DMS153 treated with DMSO at 0.1 percent for 48 hours (cell line): ENCODE results near the gene GRM1.

Experiments used
- DNase-seq: peaks from one replicate; lab custom pipeline; 2025; ENCODE audit not compliant: unreplicated experiment; lab: John Stamatoyannopoulos, UW

GRM1 gene

DNA sequence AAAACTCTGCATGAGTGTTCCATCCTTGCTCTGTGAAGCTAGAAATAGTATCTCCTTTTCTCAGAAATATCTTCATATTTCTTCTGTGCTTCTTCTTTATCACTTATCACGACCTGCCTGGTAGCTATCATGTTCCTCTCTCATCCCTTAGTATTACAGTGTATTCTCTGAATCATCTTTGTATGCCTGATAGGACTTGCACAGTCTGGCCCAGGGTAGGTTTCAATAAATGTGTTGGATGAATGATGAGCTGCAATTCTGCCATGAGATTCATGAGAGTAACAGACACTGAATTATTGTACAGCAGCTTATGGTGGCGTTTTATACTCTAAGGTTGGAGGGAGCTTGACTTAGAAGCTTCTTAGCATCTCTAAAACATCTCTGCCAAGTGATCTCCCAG is 66.6 kb downstream of the GRM1 start:
- DNase-seq = no peak

DNA sequence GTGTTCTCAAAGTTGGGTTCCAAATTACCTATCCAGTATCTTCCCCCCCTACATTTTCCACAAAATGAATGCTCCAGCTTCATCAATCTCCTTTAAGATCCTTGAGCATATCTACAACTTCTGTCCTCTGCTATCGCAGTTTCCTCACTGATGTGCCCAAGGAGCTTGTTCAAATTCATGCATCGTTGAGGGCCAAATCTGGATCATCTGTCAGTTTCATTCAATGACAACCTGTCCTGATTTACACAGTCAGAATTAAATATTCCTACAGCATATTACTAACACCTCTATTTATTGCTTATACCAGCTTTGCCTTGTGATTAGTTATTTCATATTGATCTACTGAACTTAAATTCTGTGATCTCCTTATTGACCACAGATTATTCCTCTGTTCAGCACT is 68.7 kb downstream of the GRM1 start:
- no peak for DNase-seq

DNA sequence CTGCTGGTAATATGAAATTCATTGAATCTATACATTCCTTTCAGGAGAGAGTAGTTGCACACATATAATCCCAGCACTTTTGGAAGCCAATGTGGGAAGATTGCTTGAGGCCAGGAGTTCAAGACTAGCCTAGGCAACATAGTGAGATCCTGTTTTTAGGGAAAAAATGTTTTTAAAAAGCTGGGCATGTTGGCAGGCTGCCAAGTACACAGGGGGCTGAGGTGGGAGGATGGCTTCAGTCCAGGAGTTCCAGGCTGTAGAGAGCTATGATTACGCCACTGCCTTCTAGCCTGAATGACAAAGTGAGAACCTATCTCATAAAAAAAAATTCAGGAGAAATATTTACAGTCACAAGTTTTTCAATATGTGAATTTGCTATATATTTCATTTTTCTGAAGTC is 71.9 kb downstream of the GRM1 start:
- DNase-seq = no peak

DNA sequence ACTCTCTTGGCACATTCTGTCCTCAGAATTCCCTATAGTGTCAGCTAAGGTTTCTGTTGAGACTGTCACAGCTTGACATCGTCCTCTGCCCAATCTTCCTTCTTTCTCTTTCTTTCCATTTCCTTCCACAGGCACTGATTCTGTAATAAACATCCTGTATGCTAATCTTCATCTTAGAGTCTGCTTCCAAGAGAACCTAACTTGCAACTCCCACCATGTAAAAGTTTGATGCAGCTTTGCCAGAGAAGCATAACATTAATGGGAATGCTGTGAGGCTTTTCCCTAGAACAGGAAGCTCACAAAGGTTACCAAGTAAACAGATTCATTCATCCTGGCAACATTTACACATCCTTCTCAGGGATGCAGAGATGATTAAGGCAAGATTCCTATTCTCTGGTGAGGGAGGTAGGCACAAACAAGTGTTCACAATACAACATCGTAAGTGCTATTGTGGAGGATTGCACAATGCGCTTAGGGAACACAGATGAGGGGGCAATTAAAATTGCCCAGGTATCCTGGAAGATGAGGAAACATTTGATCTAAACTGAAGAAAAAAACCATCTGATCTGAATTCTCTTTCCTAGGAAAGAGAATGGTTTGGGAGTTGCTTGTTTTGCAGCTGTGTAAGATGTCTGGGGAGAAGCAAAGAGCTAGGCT is 74.7 kb downstream of the GRM1 start:
- no peak for DNase-seq

DNA sequence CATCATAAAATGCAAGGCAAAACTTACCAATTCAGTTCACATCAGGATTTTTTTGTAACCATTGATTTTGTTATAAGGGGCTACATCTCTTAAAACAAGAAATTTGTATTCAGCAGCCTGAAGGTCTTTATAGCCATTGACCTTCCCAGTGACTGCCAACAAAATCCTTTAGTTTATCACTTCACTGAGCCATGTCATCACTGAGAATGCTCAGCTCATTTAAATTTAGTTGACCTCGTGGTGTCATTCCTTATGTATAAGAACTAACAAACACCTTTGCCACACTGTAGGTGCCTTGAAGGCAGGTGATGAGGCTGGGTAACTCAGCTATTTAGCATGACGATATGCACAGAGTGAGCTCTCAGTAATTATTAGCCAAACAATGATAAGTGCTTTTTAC is 77.7 kb downstream of the GRM1 start:
- DNase-seq = no peak

DNA sequence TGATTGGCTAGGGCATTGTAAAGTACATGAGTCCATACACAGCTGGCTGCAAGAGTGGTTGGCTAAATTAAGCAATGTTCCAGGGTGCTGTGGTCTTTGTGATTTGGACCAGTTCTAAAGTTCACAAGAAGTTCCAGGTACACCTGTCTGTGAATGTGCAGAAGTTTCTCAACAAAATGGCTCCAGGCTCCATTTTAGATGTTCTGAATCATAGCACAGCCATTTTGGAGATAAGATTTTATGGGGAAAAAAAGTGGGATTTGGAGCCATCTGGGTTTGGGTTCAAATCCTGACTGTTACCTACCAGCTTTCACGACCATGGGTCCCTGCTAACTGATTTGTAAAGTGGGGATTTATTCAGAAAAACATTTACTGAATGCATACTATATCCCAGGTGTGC is 82.1 kb downstream of the GRM1 start:
- no peak for DNase-seq

DNA sequence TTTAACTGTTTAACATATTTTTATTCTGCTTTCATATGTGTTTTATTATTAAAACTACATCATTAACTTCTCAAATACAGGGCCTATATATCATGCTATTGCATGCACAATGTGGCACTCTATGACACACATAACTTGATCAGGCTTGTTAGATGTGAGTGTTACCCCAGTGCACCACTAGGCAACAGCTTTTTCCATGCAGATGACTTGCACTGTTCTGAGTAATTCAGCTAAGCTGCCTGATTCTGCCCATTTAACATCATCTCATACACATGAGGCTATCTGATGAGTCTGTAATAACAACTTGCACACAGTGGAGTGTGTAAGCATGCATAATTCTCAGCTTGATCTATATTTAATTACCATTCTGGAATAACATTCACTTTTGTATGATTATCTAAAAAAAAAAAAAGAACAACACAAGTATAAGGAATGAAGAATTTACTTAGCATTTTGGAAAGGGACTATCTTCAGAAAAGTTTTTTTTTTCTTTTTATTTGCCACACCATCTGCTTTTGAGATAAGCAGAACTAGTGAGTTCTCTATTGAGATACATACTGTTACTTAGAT is 83.1 kb downstream of the GRM1 start:
- DNase-seq = no peak

DNA sequence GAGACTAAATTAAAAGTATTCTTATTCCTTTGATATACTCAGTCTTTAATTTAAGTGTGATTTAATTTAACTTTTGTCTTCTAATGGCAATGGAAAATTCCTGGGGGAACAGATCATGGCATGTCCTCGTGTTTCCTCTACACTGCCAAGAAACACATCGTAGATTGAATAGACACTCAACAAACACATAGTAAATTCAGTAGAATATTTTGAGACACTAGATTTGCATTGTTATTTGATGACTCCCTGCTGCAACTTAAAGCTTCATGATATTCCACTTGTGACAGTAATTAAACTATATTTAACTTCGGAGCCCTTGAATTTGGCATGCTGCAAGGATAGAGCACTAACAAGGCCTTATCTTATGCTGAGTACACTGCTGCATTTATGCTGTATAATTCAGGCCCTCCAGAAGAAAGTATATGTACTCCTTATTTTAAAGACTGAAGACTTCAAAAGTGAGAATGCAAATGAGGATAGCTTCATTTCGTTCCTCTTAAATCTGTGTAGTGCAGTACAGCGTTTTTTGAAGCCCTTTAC is 84.3 kb downstream of the GRM1 start:
- no peak for DNase-seq

DNA sequence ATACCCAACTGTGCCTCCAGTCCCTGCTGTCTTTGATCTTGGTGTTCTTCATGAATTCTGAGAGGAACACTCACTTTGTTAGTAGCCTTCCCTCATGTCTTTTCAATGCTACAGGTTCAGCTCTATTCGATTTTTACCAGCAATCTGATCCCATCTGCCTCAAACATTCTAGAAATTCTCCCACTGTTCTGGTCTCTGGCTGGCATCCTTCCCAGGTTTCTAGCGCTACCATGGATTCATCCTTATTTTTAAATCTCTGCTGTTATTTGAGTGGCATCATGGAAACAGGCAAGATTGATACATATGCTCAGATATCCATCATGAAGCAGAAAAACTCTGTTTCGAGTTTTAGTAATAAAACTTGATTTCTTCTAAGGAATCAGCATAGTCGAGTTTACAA is 94.8 kb downstream of the GRM1 start:
- no peak for DNase-seq

DNA sequence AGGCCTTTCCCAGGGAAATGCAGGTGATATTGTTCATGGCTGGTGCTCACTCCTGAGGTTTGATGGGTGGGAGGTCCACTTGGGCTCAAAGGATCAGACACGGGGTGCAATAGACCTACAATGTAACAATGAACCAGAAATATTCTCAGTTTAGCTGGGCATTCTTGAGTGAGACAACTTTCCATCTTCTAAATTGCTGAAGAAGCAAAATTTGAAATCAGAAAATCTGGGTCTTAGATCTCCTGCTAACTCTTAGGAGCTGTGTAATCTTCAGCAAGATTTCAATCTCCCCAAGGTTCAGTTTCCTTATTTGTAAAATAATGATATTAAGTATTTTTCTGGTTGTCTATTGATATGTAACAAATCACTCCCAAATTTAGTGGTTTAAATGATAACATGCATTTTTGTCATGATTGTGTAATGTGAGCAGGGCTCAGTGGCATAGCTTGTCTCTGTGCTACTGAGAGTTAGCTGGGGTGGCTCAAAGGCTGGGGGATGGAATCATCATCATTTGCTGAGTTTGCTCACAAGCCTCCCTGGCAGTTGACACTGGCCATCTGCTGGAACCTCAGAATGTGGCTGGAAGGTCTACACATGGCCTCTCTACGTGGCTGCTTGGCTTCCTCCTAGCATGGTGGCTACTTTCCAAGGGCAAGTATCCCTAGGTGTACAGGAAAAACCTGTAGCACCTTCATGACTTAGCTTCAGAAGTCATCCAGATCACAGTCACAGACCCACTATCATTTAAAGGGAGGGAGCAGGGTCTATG is 98.8 kb downstream of the GRM1 start:
- no peak for DNase-seq

DNA sequence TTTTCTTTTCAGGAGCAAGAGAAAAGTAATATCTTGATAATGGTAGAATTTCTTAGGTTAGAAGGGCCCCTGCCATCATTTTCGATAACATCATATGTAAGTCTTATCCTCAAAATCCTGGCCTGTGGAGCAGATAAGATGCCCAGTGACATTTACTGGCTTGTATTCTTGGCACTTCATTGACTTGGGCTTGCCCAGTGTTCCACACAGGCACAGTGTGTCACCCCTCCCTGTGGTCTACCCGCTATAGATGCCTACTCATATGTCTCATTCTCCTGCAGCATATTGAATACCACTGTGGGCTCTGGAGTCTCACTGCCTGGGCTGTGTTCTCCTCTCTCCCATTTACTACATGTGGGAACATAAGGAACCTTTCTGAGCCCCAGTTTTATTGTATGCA is 105.0 kb downstream of the GRM1 start:
- DNase-seq = no peak

DNA sequence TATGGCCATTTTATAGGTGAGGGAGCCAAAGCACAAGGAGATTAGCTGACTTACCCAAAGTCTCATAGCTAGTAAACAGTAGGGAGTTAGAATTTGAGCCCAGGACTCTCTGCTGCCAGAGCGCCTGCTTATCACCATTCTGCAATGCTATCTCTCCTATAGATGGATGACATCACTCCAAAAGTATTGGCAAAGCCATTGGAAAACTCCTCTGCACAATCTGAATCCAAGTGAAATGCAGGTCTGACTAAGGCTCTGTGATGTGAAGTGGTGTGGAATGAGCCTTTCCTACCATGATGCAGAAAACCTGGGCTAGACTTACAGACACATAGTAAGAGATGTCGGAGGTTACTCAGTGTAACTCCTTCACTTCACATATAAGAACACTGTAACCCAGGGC is 106.3 kb downstream of the GRM1 start:
- DNase-seq = no peak

DNA sequence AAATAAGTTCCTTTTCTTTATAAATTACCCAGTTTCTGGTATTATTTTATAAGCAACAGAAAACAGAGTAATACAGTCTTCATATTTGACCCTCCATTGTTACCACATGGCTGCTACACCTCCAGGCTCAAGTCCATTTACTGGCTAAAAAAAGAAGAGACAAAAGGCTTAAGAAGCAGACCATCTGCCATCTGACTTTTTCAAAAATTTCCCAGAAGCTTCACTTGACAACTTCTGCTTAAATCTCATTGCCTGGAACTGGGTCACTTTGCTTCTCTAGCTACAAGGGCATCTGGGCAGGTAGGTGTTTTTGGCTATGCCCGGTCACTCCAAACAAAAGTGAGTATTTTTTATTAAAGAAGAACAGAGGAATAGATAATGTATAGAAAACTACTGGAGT is 118.0 kb downstream of the GRM1 start:
- DNase-seq = no peak

DNA sequence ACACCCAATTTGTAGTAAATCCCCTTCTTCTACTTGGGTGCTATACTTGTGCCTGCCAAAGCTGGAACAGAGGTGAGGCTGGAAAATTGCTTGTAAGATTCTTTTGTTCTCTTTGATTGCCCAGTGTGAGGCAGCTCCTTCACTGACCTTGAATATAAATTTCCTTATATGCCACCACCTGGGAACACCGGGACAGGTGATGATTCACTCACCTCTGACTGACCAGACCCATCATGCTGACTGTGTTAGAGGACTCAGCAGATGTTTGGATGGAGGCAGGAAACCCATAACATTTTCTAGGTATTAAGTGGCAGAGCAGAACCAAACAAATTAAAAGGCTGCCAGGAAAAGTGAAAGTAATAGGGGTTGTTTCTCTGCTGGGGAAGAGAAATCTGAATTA is 120.9 kb downstream of the GRM1 start:
- no peak for DNase-seq

DNA sequence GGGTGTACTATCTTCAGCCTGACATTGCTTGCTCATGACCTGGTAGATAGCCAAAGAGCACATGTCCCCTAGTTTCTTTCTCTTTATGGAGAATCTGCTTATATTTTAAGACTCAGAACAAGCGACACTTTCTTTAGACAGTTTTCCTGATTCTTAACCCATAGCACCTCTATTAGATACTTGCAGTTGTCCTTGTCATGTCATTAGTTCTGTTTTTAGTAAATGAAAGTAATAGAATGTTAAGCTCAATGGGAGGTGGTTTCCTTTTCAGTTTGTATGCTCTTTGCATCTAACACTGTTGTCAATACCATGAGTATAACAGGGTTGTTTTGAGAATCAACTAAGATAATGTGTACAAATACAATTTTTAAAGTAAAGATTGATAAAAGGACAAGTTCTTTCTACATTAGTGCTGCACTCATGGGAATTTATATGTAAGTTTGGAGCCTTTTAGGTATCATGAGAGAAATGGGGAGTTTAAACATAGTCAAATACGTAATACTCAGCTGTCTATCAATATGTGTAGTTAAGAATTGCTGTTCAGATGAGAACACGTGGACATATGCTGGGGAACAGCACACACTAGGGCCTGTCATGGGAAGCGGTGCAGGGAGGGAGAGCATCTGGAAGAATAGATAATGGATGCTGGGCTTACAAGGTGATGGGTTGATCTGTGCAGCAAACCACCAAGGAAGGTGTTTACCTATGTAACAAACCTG is 124.3 kb downstream of the GRM1 start:
- no peak for DNase-seq

DNA sequence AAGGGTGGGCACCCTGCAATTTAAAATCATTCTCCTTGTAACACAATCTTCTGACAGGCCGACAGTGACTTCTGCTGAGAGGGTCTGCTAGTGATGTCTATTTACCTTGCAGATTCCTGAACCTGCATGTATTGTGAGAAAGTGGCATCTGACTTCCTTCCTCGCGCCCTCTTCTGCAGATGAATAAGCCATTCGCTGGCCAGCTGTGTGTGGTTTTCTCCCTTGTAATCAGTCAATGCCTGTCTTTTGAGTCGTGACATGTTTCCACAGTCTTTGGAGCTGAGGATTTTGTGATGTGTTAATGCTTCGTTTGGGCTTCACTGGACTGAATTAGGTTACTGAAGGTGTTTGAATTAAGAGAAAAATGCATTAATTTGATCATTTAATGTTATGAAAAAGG is 125.3 kb downstream of the GRM1 start:
- no peak for DNase-seq

DNA sequence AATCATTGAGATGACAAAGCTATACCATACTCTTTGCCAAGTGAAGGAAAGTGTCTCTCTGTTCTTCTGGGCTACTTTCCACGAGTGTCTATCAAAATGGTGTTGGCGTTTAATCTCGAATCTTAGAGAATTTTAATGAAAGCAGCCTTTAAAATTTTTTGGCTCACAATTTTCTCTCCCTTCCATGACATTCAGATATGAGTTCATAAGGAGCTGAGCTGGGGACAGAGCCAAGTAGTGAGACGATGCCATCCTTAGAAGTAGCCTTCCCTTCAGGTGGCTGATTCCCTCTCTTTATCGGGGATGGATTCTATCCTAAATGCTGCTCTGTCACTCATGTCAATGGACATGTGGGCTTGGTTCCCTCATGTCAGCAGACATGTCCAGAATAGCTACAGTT is 132.8 kb downstream of the GRM1 start:
- no peak for DNase-seq

DNA sequence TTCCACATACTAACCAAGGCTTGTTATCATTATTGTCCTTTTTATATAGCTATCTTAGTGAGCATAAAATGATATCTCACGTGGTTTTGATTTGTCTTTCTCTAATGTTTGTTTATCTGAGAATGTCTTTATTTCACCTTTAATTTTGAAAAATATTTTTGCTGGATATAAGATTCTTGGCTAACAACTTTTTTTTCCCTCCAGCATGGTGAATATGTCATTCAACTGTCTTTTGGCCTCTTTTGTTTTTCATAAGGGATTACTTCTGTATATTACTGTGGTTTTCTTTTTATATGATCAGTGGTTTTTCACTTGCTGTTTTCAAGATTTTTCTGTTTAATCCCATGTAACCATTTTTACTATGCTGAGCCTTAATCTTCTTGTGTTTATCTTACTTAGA is 141.0 kb downstream of the GRM1 start:
- DNase-seq = no peak

DNA sequence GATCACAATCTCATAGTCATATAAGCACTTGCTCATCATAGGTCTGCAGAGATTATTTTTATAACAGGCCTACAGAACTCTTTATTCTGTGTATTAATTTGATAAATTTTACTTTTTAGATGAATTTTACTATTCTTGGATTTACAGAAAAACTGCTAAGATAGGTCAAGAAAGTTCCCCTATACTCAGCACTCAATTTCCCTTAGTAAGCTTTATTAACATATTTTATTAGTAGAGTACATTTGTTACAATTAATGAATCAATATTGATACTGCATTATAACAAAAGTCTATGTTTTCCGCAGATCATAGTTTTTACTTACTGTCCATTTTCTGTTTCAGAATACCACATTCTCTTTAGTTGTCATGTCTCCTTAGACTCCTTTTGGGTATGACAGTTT is 148.9 kb downstream of the GRM1 start:
- no peak for DNase-seq

DNA sequence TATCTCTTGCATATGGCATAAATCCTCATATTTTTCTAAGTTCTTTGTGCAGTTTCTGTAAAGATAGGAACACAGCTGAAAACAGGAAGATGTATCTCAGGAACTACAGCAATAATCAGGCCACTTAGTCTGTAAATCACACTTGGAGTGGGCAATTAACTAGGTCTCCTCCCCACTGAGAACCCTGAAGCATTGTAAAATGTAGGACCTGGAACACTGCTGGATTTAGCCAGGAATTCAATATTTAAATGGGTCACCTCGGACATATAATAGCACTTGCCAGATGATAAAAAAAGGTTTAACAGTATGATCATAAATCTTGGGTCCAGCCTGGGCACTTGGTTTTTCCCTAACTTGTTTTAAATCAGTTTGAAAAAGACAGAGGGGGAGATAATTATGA is 155.0 kb downstream of the GRM1 start:
- DNase-seq = no peak

DNA sequence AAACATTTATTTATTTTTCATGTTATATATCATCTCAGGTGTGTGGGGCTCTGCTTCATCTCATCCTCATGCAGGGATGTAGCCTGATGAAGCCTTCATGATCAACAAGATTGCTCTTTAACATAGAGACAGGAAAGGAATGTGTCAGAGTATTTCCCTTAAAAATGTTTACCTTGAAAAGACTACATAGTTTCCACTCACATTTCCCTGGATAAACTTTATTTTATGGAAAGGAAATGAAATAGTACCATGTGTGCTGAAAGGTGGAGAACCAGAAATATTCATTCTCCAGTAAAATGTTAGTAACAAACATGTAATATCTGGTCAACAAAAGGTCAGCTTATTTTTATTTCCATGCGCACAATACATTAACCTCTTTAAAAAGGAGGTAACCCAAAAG is 155.8 kb downstream of the GRM1 start:
- no peak for DNase-seq

DNA sequence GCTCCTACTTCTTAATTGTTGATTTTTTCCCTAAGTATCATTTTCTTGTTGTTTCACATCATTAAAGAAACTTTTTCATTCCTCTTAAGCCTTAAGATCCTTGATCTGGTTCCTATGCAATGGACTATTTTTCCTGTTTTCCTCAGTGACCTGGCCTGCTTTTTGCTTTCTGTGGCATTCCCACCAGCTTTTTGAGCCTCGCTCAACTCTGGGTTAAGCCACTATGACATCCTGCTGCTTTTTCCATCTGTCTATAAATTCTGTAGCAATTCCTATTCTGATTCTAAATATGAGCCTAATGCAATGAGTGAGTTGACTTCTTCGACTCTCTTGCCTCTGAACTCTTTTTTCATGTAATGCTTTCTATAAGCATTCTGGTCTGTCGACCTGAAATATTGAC is 160.3 kb downstream of the GRM1 start:
- no peak for DNase-seq
